IMR-90 (cell line): Measurements from ENCODE around the gene VGF. TPM values are rescaled to one million over a fixed set of nuclear protein-coding genes. Genes with fewer than 3 reads are reported as not detected.

Source experiments
- ATAC-seq: fragments of 200-7000 bp; cut with Tn5 transposase; 2 replicates; pipeline ENCODE4 v1.9.1; 2020; ENCODE audit warnings: low read depth, mild to moderate bottlenecking, moderate library complexity
- BruUV-seq: library from RNA; stranded (reverse); fragments of 400-500 nt; replicated peaks from 2 replicates; lab custom pipeline; 2021; lab: Mats Ljungman, UMichigan
- CTCF ChIA-PET: fragments of 300-600 bp; formaldehyde crosslinking; extraction: SDS; loops from one replicate; lab custom pipeline; 2021; ENCODE audit warnings: antibody characterized with exemption; lab: Yijun Ruan, JAX
- POLR2A ChIA-PET: fragments of 300-600 bp; sonication (Branson Sonifier 250); formaldehyde crosslinking; loops from one replicate; lab custom pipeline; 2022; ENCODE audit warnings: antibody characterized with exemption; ENCODE audit not compliant: unreplicated experiment; lab: Charles Lee
- DNase-seq: peaks from one replicate; pipeline ENCODE4 v3.0.0; 2013
- H2AFZ ChIP-seq: replicated peaks from 2 replicates; pipeline ENCODE3; 2013; ENCODE audit warnings: low read length, mild to moderate bottlenecking; ENCODE audit not compliant: poor library complexity
- H2AK5ac ChIP-seq: 2 replicates; pipeline ENCODE4 v1.6.1; 2013; ENCODE audit warnings: low read depth, low read length, inconsistent platforms
- H2AK9ac ChIP-seq: replicated peaks from 2 replicates; pipeline ENCODE3; 2013; ENCODE audit warnings: mild to moderate bottlenecking, low read depth, low read length, moderate library complexity; ENCODE audit not compliant: poor library complexity
- H2BK120ac ChIP-seq: 2 replicates; pipeline ENCODE4 v1.6.1; 2013; ENCODE audit warnings: low read depth, low read length, inconsistent platforms
- H2BK15ac ChIP-seq: 3 replicates; pipeline ENCODE4 v1.6.1; 2013; ENCODE audit warnings: low read depth, low read length, inconsistent platforms
- H2BK20ac ChIP-seq: 2 replicates; pipeline ENCODE4 v1.6.1; 2013; ENCODE audit warnings: low read depth, mild to moderate bottlenecking, inconsistent platforms, low read length, moderate library complexity
- H2BK5ac ChIP-seq: 2 replicates; pipeline ENCODE4 v1.6.1; 2013; ENCODE audit warnings: mild to moderate bottlenecking, low read depth, low read length, inconsistent platforms; ENCODE audit not compliant: poor library complexity, severe bottlenecking
- H3K14ac ChIP-seq: replicated peaks from 2 replicates; pipeline ENCODE4 v1.6.1; 2013; ENCODE audit warnings: low read depth, low read length, inconsistent platforms
- H3K18ac ChIP-seq: 2 replicates; pipeline ENCODE4 v1.6.1; 2013; ENCODE audit warnings: low read depth, low read length, control low read depth
- H3K23ac ChIP-seq: 2 replicates; pipeline ENCODE4 v1.6.1; 2013; ENCODE audit warnings: low read depth, low read length, inconsistent platforms
- H3K27ac ChIP-seq: 2 replicates; pipeline ENCODE4 v1.5.1; 2013; ENCODE audit warnings: mild to moderate bottlenecking, control low read depth, low read length; ENCODE audit not compliant: insufficient read depth
- H3K27me3 ChIP-seq: 2 replicates; pipeline ENCODE4 v1.6.1; 2013; ENCODE audit warnings: low read length; ENCODE audit not compliant: control insufficient read depth, insufficient read depth
- H3K36me3 ChIP-seq: 2 replicates; pipeline ENCODE4 v1.6.1; 2013; ENCODE audit warnings: low read length, mixed read lengths; ENCODE audit not compliant: control insufficient read depth, insufficient read depth
- H3K4ac ChIP-seq: 2 replicates; pipeline ENCODE4 v1.6.1; 2013; ENCODE audit warnings: low read depth, low read length, inconsistent platforms
- H3K4me1 ChIP-seq: 2 replicates; pipeline ENCODE4 v1.6.1; 2013; ENCODE audit warnings: low read length, mixed read lengths; ENCODE audit not compliant: control insufficient read depth, insufficient read depth
- H3K4me2 ChIP-seq: 2 replicates; pipeline ENCODE4 v1.6.1; 2013; ENCODE audit warnings: low read depth, mild to moderate bottlenecking, control low read depth, low read length, moderate library complexity
- H3K4me3 ChIP-seq: 2 replicates; pipeline ENCODE4 v1.5.1; 2013; ENCODE audit warnings: low read depth, mild to moderate bottlenecking, control low read depth, low read length, moderate library complexity; ENCODE audit not compliant: insufficient read depth
- H3K56ac ChIP-seq: 2 replicates; pipeline ENCODE4 v1.6.1; 2013; ENCODE audit warnings: low read length, inconsistent platforms; ENCODE audit not compliant: insufficient read depth; ENCODE audit errors: extremely low read depth
- H3K79me1 ChIP-seq, 2 experiments: 2 replicates each; pipeline ENCODE4 v1.6.1; 2013; ENCODE audit warnings: low read length in 2 of 2, inconsistent platforms in 1 of 2, low read depth in 1 of 2
- H3K9ac ChIP-seq: 2 replicates; pipeline ENCODE4 v1.6.1; 2013; ENCODE audit warnings: low read depth, low read length, control low read depth
- H3K9me1 ChIP-seq: 2 replicates; pipeline ENCODE4 v1.6.1; 2013; ENCODE audit warnings: low read length, inconsistent platforms; ENCODE audit not compliant: insufficient read depth
- H3K9me3 ChIP-seq: 2 replicates; pipeline ENCODE4 v1.6.1; 2013; ENCODE audit warnings: low read length; ENCODE audit not compliant: control insufficient read depth, insufficient read depth
- H4K20me1 ChIP-seq: 2 replicates; pipeline ENCODE4 v1.6.1; 2013; ENCODE audit warnings: low read length, inconsistent platforms; ENCODE audit not compliant: insufficient read depth
- H4K5ac ChIP-seq: 2 replicates; pipeline ENCODE4 v1.6.1; 2013; ENCODE audit warnings: mild to moderate bottlenecking, low read depth, low read length, control low read depth
- H4K8ac ChIP-seq, 2 experiments: 2 replicates each; pipeline ENCODE4 v1.6.1; 2013; ENCODE audit warnings: low read depth in 2 of 2, low read length in 2 of 2, control low read depth in 1 of 2, inconsistent platforms in 1 of 2
- H4K91ac ChIP-seq: 2 replicates; pipeline ENCODE4 v1.6.1; 2013; ENCODE audit warnings: low read depth, low read length, inconsistent platforms; ENCODE audit not compliant: insufficient read depth
- BHLHE40 ChIP-seq: fragments of 150-350 bp; IDR thresholded peaks from 2 replicates; pipeline ENCODE4 v1.6.1; 2016; ENCODE audit warnings: mild to moderate bottlenecking, low read depth, low read length
- CEBPB ChIP-seq: IDR thresholded peaks from 2 replicates; pipeline ENCODE4 v1.6.1; 2012; ENCODE audit warnings: low read depth, low read length, improper control_type of control experiment
- CHD1 ChIP-seq: IDR thresholded peaks from 2 replicates; pipeline ENCODE4 v1.6.1; 2012; ENCODE audit warnings: low read depth, low read length, improper control_type of control experiment
- FOS ChIP-seq: fragments of 150-350 bp; IDR thresholded peaks from 2 replicates; pipeline ENCODE4 v1.6.1; 2016; ENCODE audit warnings: low read depth, low read length
- MAFK ChIP-seq: IDR thresholded peaks from 2 replicates; pipeline ENCODE4 v1.6.1; 2012; ENCODE audit warnings: low read depth, low read length, improper control_type of control experiment
- MAZ ChIP-seq: IDR thresholded peaks from 2 replicates; pipeline ENCODE4 v1.6.1; 2012; ENCODE audit warnings: low read depth, mild to moderate bottlenecking, low read length, improper control_type of control experiment, moderate library complexity, borderline replicate concordance
- MXI1 ChIP-seq: IDR thresholded peaks from 2 replicates; pipeline ENCODE4 v1.6.1; 2012; ENCODE audit warnings: low read depth, mild to moderate bottlenecking, low read length, moderate library complexity, borderline replicate concordance
- NFE2L2 ChIP-seq: fragments of 150-350 bp; IDR thresholded peaks from 2 replicates; pipeline ENCODE4 v1.6.1; 2016; ENCODE audit warnings: low read depth, mild to moderate bottlenecking, low read length
- POLR2A ChIP-seq: IDR thresholded peaks from 2 replicates; pipeline ENCODE4 v1.6.1; 2012; ENCODE audit warnings: mild to moderate bottlenecking, low read depth, low read length
- RAD21 ChIP-seq: IDR thresholded peaks from 2 replicates; pipeline ENCODE4 v1.6.1; 2012; ENCODE audit warnings: low read length, improper control_type of control experiment
- RFX5 ChIP-seq: IDR thresholded peaks from 2 replicates; pipeline ENCODE4 v1.8.0; 2012; ENCODE audit warnings: low read depth, mild to moderate bottlenecking, low read length, moderate library complexity
- dilution Hi-C: fragments of 300-500 bp; cut with HindIII; formaldehyde crosslinking; loops from one replicate; pipeline ENCODE4 v1.14.3; 2018; ENCODE audit warnings: low sequenced_read_pairs; ENCODE audit not compliant: unreplicated experiment
- in situ Hi-C: fragments of 300-500 bp; cut with MboI; formaldehyde crosslinking; loops from 3 replicates; pipeline ENCODE4 v1.14.3; 2019; ENCODE audit warnings: low sequenced_read_pairs, inconsistent platforms, mixed read lengths
- intact Hi-C: fragments of 100-400 bp; cut with micrococcal nuclease; formaldehyde crosslinking; loops from 2 replicates; pipeline ENCODE4 v1.10.0; 2022
- polyA plus RNA-seq, 3 experiments: library from polyadenylated mRNA; depleted of rRNA; stranded (reverse); fragments of >200 nt; gene quantifications; 2 replicates each; pipeline ENCODE4 v1.2.3, GENCODE V29; 2012; ENCODE audit warnings: low replicate concordance in 1 of 3
- total RNA-seq: library from RNA; depleted of rRNA; stranded (reverse); fragments of >200 nt; gene quantifications from 2 replicates; pipeline ENCODE4 v1.2.3, GENCODE V29; 2012
- TF ChIP-seq, protein P1 (sequence below): fragments of 150-350 bp; IDR thresholded peaks from 2 replicates; pipeline ENCODE4 v1.6.1; 2016; ENCODE audit warnings: low read depth, mild to moderate bottlenecking, low read length, moderate library complexity, borderline replicate concordance
- TF ChIP-seq, protein P2 (sequence below): conservative IDR thresholded peaks from 2 replicates; pipeline ENCODE4 v1.5.1; 2012; ENCODE audit warnings: mild to moderate bottlenecking, low read depth, low read length, improper control_type of control experiment

Gene VGF
- total and polyA plus RNA-seq, 2 of the 4 experiments (the other 2 are of a cell fraction), result 0.18 to 0.50 TPM

DNA sequence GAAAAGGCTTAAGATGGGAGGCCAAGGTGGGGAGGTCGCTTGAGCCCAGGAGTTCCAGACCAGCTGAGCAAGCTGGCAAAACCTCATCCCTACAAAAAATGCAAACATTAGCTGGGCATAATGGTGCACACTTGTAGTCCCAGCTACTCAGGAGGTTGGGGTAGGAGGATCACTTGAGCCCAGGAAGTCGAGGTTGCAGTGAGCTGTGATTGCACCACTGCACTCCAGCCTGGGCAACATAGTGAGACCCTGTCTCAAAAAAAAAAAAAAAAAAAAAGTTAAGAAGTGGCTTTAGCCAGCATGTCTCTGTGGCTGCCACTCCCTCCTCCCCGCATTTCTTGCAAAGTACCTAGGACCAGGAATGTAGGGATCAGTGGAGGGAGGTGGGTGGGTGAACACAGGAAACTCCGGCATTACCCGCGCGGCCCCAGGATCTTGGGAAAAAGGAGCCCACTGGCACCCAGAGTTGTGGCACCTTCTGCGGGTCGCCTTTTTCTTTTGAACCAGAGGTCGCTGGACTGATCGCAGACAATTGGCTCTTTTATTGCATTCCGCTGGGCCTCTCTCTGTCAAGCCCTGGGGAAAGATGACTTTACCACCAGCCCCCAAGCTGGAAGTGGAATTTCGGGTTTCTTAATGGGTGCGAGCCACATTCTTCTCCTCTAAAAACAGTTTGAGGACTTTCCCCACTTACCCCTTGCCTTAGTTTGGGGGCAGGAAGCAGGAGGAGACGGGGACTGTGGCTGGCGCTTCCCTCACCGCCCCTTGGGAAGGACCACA is 3.5 kb downstream of the VGF start (continued):
- TF ChIP-seq, protein P1, sequence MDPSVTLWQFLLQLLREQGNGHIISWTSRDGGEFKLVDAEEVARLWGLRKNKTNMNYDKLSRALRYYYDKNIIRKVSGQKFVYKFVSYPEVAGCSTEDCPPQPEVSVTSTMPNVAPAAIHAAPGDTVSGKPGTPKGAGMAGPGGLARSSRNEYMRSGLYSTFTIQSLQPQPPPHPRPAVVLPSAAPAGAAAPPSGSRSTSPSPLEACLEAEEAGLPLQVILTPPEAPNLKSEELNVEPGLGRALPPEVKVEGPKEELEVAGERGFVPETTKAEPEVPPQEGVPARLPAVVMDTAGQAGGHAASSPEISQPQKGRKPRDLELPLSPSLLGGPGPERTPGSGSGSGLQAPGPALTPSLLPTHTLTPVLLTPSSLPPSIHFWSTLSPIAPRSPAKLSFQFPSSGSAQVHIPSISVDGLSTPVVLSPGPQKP, result no peak

DNA sequence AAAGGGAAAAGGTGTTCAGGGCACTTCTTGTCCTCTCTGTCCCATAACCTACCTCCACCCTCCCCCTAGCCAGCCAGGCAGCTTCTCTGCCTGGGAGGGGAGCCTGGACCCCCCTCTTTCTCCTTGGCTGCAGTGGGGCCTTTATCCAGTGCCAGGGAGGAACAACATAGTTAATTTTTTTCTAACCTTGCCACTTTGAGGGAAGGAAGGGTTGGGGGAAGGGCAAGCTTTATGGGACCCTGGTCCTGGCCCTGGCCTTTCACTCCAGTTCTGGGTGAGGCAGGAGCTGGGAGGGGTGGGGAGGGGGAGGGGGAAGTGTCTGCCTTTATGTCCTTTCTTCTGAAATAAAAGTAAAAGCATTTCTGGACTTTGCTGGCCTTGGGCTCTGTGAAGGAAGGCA is 4.5 kb downstream of the VGF start:
- BruUV-seq, result no TSS peak
- TF ChIP-seq CHD1 (no peak), MXI1 (no peak), RFX5 (no peak), NFE2L2 (no peak), MAZ (no peak), RAD21 (no peak), POLR2A (no peak), FOS (no peak), CEBPB (no peak), MAFK (no peak), BHLHE40 (no peak)
- TF ChIP-seq, protein P1, result no peak
- TF ChIP-seq, protein P2, sequence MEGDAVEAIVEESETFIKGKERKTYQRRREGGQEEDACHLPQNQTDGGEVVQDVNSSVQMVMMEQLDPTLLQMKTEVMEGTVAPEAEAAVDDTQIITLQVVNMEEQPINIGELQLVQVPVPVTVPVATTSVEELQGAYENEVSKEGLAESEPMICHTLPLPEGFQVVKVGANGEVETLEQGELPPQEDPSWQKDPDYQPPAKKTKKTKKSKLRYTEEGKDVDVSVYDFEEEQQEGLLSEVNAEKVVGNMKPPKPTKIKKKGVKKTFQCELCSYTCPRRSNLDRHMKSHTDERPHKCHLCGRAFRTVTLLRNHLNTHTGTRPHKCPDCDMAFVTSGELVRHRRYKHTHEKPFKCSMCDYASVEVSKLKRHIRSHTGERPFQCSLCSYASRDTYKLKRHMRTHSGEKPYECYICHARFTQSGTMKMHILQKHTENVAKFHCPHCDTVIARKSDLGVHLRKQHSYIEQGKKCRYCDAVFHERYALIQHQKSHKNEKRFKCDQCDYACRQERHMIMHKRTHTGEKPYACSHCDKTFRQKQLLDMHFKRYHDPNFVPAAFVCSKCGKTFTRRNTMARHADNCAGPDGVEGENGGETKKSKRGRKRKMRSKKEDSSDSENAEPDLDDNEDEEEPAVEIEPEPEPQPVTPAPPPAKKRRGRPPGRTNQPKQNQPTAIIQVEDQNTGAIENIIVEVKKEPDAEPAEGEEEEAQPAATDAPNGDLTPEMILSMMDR, result no peak

More for the DNA sequence above, 4.5 kb downstream of the VGF start:
- no peak overlapping the region for H3K14ac ChIP-seq
- peaks cover 28% of the 10 kb centered on the region for H3K36me3 ChIP-seq
- DNase-seq (no peak), ATAC-seq (no peak)
- H2BK20ac ChIP-seq, result no peak overlapping the region
- peaks cover 8% of the 10 kb centered on the region; the same call in 1 of the 2 replicates for H3K27me3 ChIP-seq
- no peak overlapping the region for H4K5ac ChIP-seq
- no peak overlapping the region for H2AFZ ChIP-seq
- in situ Hi-C loops, result no loop called here
- no peak overlapping the region for H2AK5ac ChIP-seq
- H4K8ac ChIP-seq, result no peak overlapping the region
- no peak overlapping the region for H3K4me3 ChIP-seq
- no peak overlapping the region for H2BK5ac ChIP-seq
- H2BK15ac ChIP-seq, result no peak overlapping the region
- H2BK120ac ChIP-seq, result no peak overlapping the region
- no peak overlapping the region for H2AK9ac ChIP-seq
- H3K18ac ChIP-seq, result no peak overlapping the region
- intact Hi-C loops, result no loop called here
- peaks cover 0 to 29% of the 10 kb centered on the region in 2 experiments; a peak in 3 of 4 replicates for H3K79me1 ChIP-seq
- H3K4me1 ChIP-seq, result peaks cover 9% of the 10 kb centered on the region
- no peak overlapping the region for H3K27ac ChIP-seq
- dilution Hi-C loops, result no loop called here
- peaks cover 21% of the 10 kb centered on the region for H4K20me1 ChIP-seq
- H3K23ac ChIP-seq, result no peak overlapping the region
- H4K91ac ChIP-seq, result no peak overlapping the region
- POLR2A ChIA-PET, result no interaction called here
- H3K4ac ChIP-seq, result no peak overlapping the region
- CTCF ChIA-PET, result no interaction called here
- no peak overlapping the region for H3K4me2 ChIP-seq
- no peaks in the 10 kb centered on the region for H3K9me3 ChIP-seq
- H3K9ac ChIP-seq, result no peak overlapping the region
- peaks cover 3% of the 10 kb centered on the region for H3K9me1 ChIP-seq
- H3K56ac ChIP-seq, result no peak overlapping the region
